IPS-15b (cell line): ENCODE measurements around the gene UBE3D.

ENCODE experiments used
- H3K27me3 ChIP-seq: one replicate; pipeline ENCODE4 v1.6.1; 2013; ENCODE audit warnings: low read length; ENCODE audit not compliant: control insufficient read depth, insufficient read depth
- H3K36me3 ChIP-seq: one replicate; pipeline ENCODE4 v1.6.1; 2013; ENCODE audit warnings: low read length; ENCODE audit not compliant: control insufficient read depth, insufficient read depth
- H3K4me1 ChIP-seq: one replicate; pipeline ENCODE4 v1.6.1; 2013; ENCODE audit warnings: mild to moderate bottlenecking, low read length; ENCODE audit not compliant: control insufficient read depth, insufficient read depth
- H3K4me3 ChIP-seq: one replicate; pipeline ENCODE4 v1.5.1; 2013; ENCODE audit warnings: low read depth, low read length
- H3K9ac ChIP-seq: one replicate; pipeline ENCODE4 v1.6.1; 2013; ENCODE audit warnings: low read depth, mild to moderate bottlenecking, low read length
- H3K9me3 ChIP-seq: one replicate; pipeline ENCODE4 v1.6.1; 2013; ENCODE audit warnings: mild to moderate bottlenecking, low read length; ENCODE audit not compliant: control insufficient read depth, insufficient read depth

UBE3D gene

DNA sequence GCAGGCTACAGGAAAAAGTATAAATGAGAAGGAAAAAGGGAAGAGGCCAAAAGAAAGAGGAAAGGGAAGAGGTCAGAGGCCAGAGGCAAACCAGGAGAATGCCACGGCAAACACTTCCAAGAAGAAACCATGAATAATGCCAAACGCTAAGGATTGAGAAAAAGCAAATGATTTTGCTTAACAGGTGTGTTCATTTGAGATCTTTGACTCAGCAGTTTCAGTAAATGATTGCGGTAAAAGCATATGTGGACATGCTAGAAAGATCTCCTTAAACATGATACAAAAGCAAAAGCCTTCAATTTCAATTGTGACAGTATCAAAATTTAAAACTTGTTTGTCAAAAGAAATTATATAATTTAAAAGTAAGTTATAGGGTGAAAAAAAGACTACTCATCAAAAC lies 70.6 kb downstream of the UBE3D start:
- H3K27me3 ChIP-seq, result no peaks in the 10 kb centered on the region
- H3K9ac ChIP-seq, result no peak overlapping the region
- H3K4me1 ChIP-seq, result no peaks in the 10 kb centered on the region
- H3K9me3 ChIP-seq, result no peaks in the 10 kb centered on the region
- H3K36me3 ChIP-seq, result no peaks in the 10 kb centered on the region
- no peak overlapping the region for H3K4me3 ChIP-seq

DNA sequence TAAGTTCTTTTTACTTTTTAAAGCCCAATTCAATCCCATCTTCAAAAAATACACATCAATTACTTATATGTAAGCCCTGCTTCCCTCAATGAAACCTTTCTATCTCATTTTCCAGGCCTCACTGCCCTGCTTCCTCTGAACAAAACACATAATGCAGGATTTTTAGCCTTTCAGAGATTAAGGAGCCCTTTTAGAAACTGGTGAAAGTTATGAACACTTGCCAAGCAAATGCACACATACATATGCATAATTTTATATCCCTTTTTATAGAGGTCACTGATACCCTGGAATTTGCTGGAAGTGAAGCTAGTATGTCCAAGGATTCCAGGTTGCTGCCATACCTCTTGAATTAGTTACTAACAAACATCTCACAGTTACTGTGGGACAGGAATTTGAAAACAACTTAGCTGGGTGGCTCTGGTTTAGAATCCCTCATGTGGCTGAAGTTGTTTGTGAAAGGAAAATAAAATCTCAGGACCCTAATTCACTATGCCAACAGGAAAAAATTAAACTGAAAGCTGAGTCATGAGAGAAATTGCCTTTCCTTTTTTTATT lies 75.8 kb downstream of the UBE3D start:
- Histone ChIP-seq H3K27me3 (no peaks in the 10 kb centered on the region), H3K4me3 (no peak overlapping the region), H3K4me1 (no peaks in the 10 kb centered on the region), H3K9ac (no peak overlapping the region), H3K36me3 (no peaks in the 10 kb centered on the region), H3K9me3 (no peaks in the 10 kb centered on the region)

- no peaks in the 10 kb centered on the region for H3K9me3 ChIP-seq
- no peaks in the 10 kb centered on the region for H3K4me1 ChIP-seq
- H3K9ac ChIP-seq, result no peak overlapping the region
- H3K4me3 ChIP-seq, result no peak overlapping the region
- H3K27me3 ChIP-seq, result no peaks in the 10 kb centered on the region
- no peaks in the 10 kb centered on the region for H3K36me3 ChIP-seq
Measured at GRCh38 chr6:82988930-82989351, 76.7 kb downstream of the UBE3D start.

DNA sequence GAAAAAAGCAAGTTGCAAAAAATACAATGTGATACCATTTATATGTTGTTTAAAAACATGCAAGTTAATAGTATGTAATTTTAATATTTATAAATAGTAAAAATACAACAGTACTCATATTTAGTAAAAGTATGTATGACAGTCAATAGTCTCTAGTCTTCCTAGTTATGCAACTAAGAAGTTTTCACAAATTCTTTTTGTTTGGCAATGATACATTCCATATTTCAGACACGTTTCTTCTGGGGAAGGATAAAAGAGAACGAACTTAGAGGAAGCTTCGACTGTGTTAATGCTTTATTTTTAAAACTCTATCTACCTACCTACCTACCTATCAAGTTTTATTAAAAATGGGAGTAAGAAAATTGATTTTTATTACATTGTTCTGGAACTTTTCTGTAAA lies 77.7 kb downstream of the UBE3D start:
- no peak overlapping the region for H3K4me3 ChIP-seq
- no peaks in the 10 kb centered on the region for H3K27me3 ChIP-seq
- H3K36me3 ChIP-seq, result no peaks in the 10 kb centered on the region
- H3K9ac ChIP-seq, result no peak overlapping the region
- no peaks in the 10 kb centered on the region for H3K9me3 ChIP-seq
- H3K4me1 ChIP-seq, result no peaks in the 10 kb centered on the region

DNA sequence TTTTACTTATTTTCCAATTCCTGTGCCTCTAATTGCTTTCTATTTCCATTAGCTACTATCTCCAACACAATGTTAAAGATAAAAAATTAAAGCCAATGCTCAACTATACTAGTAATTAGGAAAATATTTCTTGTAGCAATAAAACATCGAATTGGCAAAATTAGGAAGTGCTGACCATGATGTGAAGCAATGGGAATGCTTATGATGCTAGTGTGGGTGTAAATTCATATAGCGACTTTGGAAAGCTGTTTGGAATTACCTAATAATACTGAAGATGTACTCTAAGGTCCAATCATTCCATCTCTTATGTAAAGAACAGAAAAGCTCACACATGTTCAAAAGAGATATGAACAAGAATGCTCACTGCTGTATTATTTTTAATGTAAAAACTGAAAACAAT lies 78.2 kb downstream of the UBE3D start:
- no peaks in the 10 kb centered on the region for H3K9me3 ChIP-seq
- H3K4me3 ChIP-seq, result no peak overlapping the region
- H3K36me3 ChIP-seq, result no peaks in the 10 kb centered on the region
- H3K4me1 ChIP-seq, result no peaks in the 10 kb centered on the region
- H3K9ac ChIP-seq, result no peak overlapping the region
- no peaks in the 10 kb centered on the region for H3K27me3 ChIP-seq

DNA sequence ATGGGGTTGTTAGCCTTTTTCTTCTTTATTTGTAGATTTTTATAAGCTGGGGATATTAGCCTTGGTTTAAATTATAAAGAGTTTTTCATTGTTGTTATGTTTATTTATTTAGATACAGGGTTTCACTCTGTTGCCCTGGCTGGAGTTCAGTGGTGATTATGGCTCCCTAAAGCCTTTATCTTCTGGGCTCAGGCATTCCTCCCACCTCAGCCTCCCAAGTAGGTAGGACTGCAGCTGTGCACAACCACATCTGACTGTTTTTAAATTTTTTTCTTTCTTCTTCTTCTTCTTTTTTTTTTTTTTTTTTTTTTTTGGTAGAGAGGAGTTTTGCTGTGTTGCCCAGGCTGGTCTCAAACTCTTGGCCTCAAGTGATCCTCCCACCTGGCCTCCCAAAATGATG lies 80.9 kb downstream of the UBE3D start:
- no peak overlapping the region for H3K4me3 ChIP-seq
- H3K36me3 ChIP-seq, result no peaks in the 10 kb centered on the region

DNA sequence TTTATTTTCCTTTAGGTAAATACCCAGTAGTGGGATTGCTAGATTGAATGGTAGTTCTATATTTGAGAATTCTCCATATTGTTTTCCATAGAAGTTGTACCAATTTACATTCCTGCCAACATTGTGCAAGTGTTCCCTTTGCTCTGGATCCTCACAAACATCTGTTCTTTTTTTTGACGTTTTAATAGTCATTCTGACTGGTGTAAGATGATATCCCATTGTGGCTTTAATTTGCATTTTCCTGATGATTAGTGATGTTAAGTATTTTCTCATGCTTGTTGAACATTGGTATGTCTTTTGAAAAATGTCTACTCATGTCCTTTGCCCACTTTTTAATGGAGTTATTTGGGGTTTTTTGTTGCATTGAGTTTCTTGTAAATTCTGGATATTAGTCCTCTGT lies 85.6 kb downstream of the UBE3D start:
- H3K9ac ChIP-seq, result no peak overlapping the region
- H3K27me3 ChIP-seq, result no peaks in the 10 kb centered on the region
- H3K9me3 ChIP-seq, result no peaks in the 10 kb centered on the region
- no peak overlapping the region for H3K4me3 ChIP-seq
- H3K36me3 ChIP-seq, result no peaks in the 10 kb centered on the region
- H3K4me1 ChIP-seq, result no peaks in the 10 kb centered on the region

More for the DNA sequence above, 80.9 kb downstream of the UBE3D start:
- H3K27me3 ChIP-seq, result no peaks in the 10 kb centered on the region
- H3K4me1 ChIP-seq, result no peaks in the 10 kb centered on the region
- no peaks in the 10 kb centered on the region for H3K9me3 ChIP-seq
- H3K9ac ChIP-seq, result no peak overlapping the region

GRCh38 chr6:82979657-82980056 lies 86.0 kb downstream of the UBE3D start:
- Histone ChIP-seq H3K9ac (no peak overlapping the region), H3K4me3 (no peak overlapping the region), H3K27me3 (no peaks in the 10 kb centered on the region), H3K9me3 (no peaks in the 10 kb centered on the region), H3K36me3 (no peaks in the 10 kb centered on the region), H3K4me1 (no peaks in the 10 kb centered on the region)

GRCh38 chr6:82978362-82978945 lies 87.2 kb downstream of the UBE3D start:
- H3K27me3 ChIP-seq, result no peaks in the 10 kb centered on the region
- no peak overlapping the region for H3K4me3 ChIP-seq
- H3K36me3 ChIP-seq, result no peaks in the 10 kb centered on the region
- H3K9me3 ChIP-seq, result no peaks in the 10 kb centered on the region
- no peaks in the 10 kb centered on the region for H3K4me1 ChIP-seq
- no peak overlapping the region for H3K9ac ChIP-seq

DNA sequence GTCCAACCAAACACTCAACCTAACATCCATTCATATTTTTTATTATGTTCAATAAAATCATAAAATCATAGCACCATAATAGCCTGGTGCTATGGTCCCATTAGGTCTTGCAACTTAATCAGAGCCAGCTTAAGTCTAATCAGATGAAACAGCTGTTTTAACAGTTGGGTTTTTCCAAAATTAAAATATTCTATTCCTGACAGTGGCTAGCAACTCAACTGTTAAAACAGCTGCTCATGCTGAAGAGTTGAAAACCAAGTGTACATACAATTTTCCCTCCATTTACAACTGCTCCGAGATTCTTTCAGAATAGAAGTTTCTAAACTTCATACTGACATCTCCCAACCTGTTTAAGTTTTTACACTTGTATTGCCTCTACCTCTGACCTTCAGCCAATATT lies 89.5 kb downstream of the UBE3D start:
- H3K4me3 ChIP-seq, result no peak overlapping the region
- no peaks in the 10 kb centered on the region for H3K9me3 ChIP-seq
- H3K27me3 ChIP-seq, result no peaks in the 10 kb centered on the region
- H3K4me1 ChIP-seq, result no peaks in the 10 kb centered on the region
- no peak overlapping the region for H3K9ac ChIP-seq
- H3K36me3 ChIP-seq, result no peaks in the 10 kb centered on the region

DNA sequence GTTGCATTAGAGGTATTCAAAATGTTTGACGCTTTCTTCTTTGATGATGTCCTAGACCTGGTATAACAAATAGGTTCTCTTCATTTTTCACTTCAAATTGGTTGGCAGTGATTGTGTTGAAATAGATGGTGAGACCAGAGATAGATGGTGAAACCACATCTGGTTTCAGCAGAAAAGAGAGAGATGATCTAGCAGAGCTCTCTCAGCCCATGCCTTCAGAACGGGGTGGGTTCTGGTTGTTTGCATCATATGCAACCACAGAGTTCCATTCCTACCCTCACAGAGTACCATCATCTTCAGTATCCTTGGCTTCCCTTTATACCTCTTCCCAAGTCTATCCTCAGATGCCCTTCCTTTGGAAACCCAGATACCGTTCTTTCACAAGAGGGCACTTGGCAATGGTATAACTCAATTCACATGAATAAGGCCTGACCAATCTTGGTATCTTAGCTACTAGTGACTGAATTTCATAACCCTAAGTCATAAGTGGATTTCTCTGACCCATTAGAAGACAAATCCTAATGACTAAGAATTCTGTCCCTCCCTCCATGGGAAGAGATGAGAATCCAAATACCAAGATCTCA lies 93.7 kb downstream of the UBE3D start:
- Histone ChIP-seq H3K9ac (no peak overlapping the region), H3K4me1 (no peaks in the 10 kb centered on the region), H3K9me3 (no peaks in the 10 kb centered on the region), H3K27me3 (no peaks in the 10 kb centered on the region), H3K4me3 (no peak overlapping the region), H3K36me3 (no peaks in the 10 kb centered on the region)

DNA sequence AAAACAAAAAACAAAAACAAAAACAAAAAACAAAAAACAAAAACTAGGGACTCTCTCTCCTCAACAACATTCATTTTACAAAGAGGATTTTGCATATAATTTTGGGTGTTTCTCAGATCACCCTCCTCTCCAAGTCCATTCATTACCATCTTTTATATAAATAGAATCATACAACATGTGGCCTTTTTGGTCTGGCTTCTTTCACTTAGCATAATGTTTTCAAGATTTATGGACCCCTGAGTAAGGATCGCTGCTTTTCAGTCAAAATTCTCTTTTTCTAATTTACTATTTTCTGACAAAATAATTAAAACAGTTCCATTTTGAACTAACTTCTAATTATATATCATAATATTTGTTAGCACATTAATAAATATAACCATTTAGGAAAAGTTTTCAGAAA lies 94.8 kb downstream of the UBE3D start:
- Histone ChIP-seq H3K36me3 (no peaks in the 10 kb centered on the region), H3K4me3 (no peak overlapping the region), H3K27me3 (no peaks in the 10 kb centered on the region), H3K9me3 (no peaks in the 10 kb centered on the region), H3K9ac (no peak overlapping the region), H3K4me1 (no peaks in the 10 kb centered on the region)
